D721Med (cell line): ENCODE data around the gene ZFHX3.

Experiments used
- DNase-seq: peaks from one replicate; pipeline ENCODE4 v3.0.0; 2011; ENCODE audit warnings: low spot score; ENCODE audit not compliant: insufficient read length
- FAIRE-seq: peaks from 2 replicates; lab custom pipeline; 2011; peaks lifted over from hg19 to GRCh38; lab: Jason Lieb, UNC
- CTCF ChIP-seq: IDR thresholded peaks from 2 replicates; pipeline ENCODE4 v1.5.1; 2012; ENCODE audit warnings: mild to moderate bottlenecking, control low read depth; ENCODE audit not compliant: insufficient read depth; ENCODE audit errors: missing control alignments

Gene ZFHX3

GRCh38 chr16:72922714-72923113 is 125.2 kb downstream of the ZFHX3 start:
- DNase-seq, result no peak
- TF ChIP-seq CTCF, result no peak
- no peak for FAIRE-seq

- TF ChIP-seq CTCF, result no peak
- no peak for FAIRE-seq
- DNase-seq, result no peak
Measured at GRCh38 chr16:72921620-72922019, 126.3 kb downstream of the ZFHX3 start.

GRCh38 chr16:72921106-72921505 is 126.8 kb downstream of the ZFHX3 start:
- no peak for TF ChIP-seq CTCF
- FAIRE-seq (no peak), DNase-seq (no peak)

GRCh38 chr16:72917051-72917450 is 130.9 kb downstream of the ZFHX3 start:
- no peak for DNase-seq
- FAIRE-seq, result no peak
- TF ChIP-seq CTCF, result no peak

- no peak for DNase-seq
Measured at GRCh38 chr16:72915331-72915730, 132.6 kb downstream of the ZFHX3 start.

GRCh38 chr16:72913551-72913950 is 134.4 kb downstream of the ZFHX3 start:
- FAIRE-seq (no peak), DNase-seq (no peak)
- TF ChIP-seq CTCF, result no peak

More at GRCh38 chr16:72915331-72915730, 132.6 kb downstream of the ZFHX3 start:
- no peak for TF ChIP-seq CTCF
- no peak for FAIRE-seq

GRCh38 chr16:72911971-72912370 is 136.0 kb downstream of the ZFHX3 start:
- TF ChIP-seq CTCF, result no peak
- FAIRE-seq (no peak), DNase-seq (no peak)
